GM19397 (cell line): ENCODE results near the gene OXNAD1.

Experiments used
- ATAC-seq: cut with Tn5 transposase; IDR thresholded peaks from one replicate; pipeline ENCODE4 v1.9.1; 2021; ENCODE audit warnings: mild to moderate bottlenecking, moderate library complexity; ENCODE audit not compliant: unreplicated experiment

Gene OXNAD1, protein sequence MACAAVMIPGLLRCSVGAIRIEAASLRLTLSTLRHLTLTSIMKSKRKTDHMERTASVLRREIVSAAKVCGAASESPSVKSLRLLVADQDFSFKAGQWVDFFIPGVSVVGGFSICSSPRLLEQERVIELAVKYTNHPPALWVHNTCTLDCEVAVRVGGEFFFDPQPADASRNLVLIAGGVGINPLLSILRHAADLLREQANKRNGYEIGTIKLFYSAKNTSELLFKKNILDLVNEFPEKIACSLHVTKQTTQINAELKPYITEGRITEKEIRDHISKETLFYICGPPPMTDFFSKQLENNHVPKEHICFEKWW

DNA sequence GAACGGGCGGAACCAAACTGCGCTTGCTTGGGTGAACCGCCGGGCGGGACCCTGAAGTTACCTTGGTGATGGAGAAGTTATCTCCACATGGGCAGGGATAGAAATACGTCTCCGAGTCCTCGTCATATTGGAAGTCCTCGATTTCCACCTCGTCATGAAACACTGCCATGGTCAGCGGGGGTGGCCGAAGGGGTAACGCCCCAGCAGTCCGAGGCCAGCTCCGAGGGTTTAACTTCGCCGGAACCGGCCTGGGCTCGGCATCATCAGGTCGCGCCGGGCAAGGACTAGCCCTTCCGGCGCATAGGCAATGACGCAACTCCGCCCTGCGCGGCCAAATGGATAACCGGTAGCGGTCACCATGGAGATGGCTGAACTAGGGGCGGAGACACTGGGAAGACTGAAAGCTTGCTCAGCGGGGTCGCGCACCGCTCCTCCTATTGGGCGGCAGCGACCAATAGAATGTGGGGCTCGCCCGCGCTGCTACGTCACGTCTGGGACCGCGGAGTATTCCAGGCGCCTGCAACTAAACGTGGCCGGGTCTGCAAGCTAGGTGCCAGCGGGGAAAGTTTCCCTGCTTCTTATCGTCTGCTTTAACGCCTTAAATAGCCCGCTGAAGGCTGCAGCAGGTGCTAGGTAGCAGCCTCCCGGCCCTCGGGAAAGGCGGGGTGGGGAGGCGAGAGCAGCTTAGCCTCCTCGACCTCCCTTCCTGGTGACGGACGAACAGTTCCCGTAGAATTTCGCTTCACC is at the start of gene OXNAD1, which contains the start of gene DPH3:
Gene OXNAD1 (plus strand): TSS at position 505 of the 747 bp plus-strand sequence. CDS start 5,741 bp downstream, outside the sequence.
Gene DPH3 (minus strand): TSS at position 236 of the 747 bp plus-strand sequence. CDS start 67 bp downstream, at position 169.
- ATAC-seq: peak; percentile 99

DNA sequence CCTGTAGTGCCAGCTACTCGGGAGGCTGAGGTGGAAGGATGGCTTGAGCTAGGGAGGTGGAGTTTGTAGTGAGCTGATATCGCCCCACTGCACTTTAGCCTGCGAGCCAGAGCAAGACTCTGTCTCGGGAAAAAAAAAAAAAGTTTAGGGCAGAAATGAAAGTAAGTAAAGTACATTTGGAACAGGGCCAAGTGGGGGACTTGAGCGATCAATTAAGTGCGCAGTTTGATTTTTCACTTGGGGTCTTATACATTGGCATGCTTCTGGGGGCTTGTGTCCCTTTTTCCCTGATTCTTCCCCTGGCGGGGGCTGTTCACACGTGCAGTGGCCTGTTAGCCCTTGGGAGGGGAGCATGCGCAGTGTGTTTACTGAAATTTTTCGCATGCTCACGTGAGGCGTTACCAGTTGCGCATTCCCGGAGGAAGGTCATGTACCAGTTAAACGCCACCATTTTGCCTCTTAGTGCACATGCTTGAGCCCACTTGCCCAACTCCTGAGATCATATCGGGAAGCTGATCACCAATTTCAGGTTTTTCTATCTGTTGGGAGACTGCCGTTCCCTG is 48.6 kb upstream of the OXNAD1 start:
- ATAC-seq: no peak

DNA sequence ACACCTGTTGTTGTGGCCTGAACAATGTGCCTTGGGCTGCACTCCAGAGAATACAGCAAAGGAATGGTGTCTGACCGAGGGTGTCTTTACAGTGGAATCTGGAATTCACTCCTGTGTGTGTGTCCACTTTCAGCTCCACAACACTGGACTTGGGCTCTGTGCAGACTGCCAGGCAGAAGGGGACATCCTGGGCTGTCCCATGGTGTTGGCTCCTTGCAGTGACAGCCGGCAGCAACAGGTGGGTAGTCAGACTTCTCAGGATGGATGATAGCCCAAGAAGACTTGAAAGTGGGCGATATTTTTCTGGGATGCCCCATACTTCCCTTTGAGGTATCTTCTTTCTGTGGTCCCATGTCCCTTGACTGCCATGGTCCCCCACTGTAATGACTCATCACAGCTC is 45.2 kb upstream of the OXNAD1 start:
- no peak for ATAC-seq

DNA sequence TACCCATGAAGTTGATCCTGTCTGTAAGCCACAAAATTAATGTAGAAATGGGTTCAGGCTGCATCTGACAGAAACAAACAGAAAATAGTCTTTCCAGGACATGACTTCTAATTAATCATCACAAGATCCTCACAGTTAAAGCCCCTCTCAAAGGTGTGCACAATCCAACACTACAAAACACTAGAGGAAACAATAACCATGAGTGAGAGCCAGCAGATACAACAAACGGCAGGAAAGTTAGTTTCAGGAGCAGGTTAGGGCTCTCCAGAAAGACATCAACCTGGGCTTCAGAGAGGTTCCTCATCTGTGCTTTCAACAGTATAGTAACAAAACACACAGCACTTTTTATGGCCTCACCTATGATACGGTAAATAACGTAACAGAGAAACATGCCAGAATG is 43.0 kb upstream of the OXNAD1 start:
- no peak for ATAC-seq

DNA sequence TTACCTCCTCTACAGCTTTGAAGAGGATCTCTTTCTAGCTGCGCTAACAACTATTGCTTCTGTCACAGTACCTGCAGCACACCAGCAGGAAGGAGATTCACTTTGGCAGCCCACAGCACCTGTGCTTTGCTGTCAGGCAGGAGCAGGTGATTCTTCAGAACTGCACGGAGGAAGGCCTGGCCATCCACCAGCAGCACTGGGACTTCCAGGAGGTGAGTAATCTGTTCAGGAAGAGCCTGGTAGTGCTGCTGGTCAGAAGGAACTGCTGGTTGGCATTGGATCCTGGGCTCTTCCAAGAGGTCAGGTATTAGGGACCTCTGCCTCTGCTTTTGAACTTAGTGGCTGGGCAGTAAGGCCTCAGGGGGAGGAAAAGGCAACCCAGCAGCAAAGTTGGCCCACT is 42.5 kb upstream of the OXNAD1 start:
- ATAC-seq: no peak

DNA sequence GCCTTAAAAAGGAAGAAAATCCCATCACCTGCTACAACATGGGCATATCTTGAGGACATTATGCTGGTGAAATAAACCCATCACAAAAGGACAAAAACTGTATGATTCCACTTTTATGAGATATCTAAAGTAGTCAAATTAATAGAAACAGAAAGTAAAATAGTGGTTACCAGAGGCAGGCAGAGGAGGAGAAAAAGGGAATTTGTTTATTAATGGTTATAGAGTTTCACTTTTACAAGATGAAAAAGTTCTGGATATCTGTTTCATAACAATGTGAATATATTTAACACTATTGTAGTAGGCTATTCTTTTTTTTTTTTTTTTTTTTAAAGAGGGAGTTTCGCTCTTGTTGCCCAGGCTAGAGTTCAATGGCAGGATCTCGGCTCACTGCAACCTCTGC is 40.7 kb upstream of the OXNAD1 start:
- ATAC-seq: no peak

DNA sequence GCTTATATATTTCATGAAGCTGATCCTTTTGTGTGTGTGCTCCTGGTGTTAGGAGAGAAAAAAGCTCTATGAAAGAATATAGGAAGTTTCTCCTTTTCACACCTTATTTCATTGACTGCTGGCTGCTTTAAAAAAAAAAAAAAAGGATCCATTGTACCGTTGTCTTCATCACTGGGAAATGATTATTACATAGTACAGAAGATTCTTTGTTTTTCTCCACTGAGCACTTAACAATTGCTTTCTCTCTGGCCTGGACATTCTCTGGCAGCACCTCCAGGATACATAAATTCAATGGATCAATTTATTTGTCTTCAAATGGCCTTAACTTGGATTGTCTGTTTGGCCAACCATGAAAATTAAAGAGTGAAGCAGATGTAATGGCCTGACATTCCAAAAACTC is 37.4 kb upstream of the OXNAD1 start:
- no peak for ATAC-seq

DNA sequence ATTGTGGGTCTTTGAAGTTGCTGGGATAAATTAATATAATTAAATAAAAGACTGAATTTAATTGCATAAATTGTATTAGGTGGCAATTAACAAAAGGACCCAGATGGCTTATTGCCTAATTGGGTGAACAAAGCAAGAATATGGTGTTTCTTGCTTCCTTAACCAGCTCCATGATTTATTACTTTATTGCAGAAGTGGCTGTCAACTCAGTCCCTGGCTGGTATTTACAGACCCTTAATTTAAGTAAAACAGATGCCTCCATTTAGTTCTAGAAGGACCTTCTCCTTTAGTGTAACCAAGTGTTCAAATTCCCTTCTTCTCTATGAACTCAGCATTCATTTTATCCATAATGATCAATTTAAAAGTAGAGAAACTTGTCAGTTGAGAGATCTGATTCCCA is 35.3 kb upstream of the OXNAD1 start:
- ATAC-seq: no peak

DNA sequence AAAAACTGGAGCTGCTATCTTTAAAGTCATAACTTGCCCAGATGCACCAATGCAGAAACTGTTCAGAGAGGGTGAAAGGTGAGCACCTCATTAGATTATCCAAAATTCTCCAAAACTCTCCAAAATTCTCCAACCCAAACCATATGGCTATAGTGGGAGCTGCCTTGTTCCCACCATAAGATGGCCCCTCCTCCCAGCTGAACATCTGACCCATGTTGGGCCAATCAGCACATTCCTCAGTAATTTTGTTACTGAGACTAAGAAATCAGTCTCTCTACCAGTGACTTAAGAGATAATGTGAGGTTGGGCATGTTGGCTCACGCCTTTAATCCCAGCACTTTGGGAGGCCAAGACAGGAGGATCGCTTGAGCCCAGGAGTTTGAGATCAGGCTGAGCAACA is 33.0 kb upstream of the OXNAD1 start:
- no peak for ATAC-seq

DNA sequence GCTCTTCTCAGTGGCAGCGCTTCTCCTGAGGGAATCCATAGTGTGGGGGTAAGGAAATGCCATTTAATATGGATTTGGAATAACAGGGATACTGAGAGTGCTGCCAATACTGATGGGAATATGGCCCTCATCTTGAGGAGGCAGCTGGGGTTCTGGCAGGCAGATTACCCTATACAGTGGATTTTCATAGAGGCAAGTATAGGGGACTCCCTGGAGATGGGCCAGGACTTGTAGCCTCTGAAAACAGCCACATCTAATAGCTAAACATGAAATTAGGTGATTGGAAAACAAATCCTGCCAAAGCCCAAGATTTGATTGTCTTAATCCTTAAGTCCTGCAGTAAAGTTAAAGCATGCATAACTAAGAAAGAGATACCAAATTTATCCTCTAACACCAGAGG is 31.2 kb upstream of the OXNAD1 start:
- no peak for ATAC-seq

DNA sequence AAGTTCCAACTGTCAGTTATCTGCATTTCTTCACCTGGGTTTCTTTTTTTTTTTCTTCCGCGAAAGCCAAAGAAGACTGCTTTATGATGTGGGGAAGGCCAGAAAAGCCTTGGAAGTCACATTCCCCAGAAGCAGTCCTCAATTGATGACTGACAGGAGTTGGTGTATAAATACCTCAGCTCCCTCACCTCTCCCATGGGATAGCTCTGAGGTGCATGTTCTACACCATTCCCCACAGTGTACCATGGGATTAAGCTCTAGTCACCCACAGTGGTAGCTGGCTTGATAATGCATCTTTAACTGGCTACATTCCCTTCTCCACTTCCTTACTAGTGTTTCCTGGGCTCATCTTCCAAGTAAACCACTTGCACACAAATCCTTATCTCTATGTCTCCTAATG is 30.7 kb upstream of the OXNAD1 start:
- no peak for ATAC-seq

DNA sequence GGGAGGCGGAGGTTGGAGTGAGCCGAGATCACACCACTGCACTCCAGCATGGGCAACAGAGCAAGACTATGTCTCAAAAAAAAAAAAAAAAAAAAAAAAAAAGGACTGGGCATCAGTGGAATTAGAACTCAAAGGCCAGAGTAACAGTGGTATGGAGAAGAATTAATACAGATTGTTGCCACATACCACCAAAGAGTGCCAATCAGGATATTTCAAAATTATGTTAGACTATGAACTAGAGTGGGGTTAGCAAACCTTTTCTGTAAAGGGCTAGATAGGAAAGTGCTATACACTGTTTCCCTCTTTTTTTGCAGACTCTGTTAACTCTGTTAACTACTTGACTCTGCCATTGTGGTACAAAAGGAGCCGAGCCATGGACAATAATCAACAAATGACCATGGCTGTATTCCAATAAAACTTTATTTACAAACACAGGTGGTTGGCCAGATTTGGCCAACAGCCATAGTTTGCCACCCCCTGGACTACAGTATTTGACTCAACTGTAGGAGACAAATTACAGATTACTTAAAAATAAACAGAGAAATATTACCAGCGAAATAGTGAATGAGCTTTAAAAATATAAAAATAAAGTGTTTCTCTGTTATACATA is 28.9 kb upstream of the OXNAD1 start:
- ATAC-seq: no peak

DNA sequence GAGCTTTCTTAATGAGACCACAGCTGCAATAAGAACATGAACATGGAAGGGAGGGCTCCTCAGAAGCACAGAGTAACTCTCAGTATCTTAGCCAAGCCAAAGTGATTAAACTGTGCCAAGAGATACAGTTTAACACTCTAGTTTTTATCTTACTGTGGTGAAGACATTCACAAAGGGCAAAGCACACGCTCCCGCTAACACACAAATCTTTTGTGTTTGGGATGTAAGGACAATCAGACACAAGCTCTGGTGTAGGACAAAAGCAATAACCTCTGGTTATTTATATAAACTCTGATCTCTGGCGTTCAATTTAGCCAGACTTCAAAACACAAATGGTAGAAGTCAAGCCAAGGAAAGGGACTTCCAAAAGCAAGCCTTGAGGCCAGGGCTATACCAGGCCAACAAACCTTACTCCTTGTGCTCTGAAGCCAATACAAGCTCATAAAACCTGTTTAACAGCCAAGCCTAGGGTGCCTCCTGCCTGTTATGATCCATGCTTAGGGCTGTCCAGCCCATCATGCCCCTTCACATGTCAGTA is 28.1 kb upstream of the OXNAD1 start:
- ATAC-seq: no peak

DNA sequence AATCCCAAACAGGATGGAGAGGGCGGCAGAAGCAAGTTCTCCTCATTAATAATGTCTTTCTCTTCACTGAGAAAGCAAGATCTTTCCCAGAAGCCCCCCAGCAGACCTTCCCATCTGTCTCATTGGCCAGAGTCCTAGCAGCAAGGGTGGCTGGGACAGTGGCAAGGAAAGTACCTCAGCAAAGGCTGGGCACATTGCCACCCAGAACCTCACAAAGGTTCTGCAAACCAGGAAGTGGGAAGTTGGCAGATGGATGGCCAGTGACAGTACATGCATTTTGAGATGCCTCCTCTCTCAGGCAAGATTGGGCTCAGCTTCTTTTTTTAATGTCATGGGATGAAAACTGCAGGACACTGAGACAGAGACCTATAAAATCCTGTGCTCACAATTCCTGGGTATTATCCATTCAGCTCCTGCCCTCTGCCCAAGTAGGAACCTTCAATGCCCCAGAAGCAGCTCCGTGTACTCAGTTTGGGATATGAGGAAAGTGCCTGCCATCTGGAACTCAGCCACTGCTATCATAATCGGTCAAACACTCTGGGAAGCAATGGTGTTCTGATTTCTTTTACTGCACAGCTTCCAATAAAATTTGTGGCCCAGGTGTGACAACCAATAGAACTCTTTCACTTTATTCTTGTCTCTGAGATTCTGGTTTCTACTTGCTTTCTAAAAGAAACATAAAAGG is 25.8 kb upstream of the OXNAD1 start:
- ATAC-seq: no peak

DNA sequence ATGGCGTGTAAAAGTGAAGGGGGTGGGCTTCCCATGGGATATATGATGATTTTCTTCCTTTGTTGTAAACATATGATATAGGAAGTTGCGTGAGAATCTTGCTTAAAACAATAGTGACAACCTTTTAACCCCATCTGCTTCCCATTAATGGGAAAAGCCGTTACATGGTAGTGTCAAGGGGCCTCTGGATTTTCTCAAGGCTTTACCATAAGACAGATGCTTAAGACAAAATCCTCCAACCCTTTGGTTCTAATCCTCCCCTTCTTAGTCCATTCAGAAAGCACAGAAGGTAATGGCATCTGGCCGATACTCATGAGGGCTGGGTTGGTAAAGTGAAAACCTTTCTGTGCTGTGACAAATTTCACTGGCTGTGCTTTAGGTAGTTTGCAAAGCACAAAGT is 25.2 kb upstream of the OXNAD1 start:
- ATAC-seq: no peak

DNA sequence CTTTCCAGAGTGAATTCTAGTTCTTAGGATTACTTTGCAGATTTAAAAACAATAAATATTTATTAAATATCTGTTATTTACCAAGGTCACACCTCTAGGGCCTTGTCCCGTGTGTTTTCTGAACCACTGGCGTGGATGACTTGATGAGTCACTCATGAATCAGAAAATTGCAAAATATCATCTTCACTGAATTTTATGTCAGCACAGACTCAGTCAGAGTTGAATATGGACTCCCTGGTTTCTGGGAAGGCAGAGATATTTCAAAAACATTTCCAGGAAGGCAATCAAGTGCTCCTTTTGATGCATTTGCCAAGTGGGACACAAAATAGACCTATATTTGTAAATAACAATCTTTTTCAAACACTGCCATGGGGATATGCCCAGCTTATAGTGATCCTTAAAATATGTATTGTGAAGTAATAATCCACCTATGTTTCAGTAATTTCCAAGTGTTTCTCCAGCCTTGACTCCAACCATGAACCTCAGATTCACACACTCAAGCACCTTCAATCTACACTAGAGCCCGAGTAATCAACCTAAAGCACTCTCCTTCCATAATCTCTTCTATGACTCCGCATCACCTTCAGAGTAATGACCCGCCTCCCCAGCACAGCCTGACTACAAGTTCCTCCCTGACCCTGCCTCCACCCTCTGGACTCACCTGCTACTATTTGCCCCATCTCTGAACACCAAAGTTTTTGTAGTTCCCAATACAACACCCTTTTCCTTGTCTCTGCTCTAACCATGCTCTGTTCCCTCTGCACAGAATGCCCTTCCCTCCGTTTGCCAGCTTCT is 24.6 kb upstream of the OXNAD1 start:
- ATAC-seq: no peak

DNA sequence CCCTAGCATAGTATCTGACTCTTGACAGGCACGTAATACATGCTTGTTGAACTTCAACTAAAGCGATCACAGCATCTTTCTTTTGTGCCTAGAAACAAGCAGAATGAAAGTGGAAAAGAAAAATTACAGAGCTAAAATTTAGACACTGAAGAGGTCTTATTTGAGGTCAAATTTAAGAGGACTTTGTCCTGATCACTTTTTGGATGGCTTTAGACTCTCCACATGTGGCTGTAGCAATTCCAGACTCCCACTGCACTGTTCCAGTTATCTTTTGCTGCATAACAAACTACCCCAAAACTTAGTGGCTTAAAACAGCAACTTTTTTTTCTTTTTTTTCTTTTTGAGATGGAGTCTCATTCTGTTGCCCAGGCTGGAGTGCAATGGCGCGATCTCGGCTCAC is 23.8 kb upstream of the OXNAD1 start:
- no peak for ATAC-seq

DNA sequence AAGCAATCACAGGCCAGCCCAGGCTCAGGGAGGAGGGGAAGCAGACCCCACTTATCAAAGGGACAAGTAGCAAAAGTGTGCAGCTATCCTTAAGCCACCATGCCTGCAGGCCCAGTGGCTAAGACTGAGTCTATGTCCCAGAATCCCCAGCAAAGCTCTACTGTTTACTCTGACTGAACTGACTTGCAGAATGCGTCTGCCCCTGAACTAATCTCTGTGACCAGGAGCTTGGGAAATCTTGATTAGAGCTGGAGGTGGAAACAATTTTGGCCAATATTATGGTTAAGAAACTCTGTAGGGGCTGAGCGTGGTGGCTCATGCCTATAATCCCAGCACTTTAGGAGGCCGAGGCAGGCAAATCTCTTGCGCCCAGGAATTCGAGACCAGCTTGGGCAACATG is 22.8 kb upstream of the OXNAD1 start:
- ATAC-seq: no peak

DNA sequence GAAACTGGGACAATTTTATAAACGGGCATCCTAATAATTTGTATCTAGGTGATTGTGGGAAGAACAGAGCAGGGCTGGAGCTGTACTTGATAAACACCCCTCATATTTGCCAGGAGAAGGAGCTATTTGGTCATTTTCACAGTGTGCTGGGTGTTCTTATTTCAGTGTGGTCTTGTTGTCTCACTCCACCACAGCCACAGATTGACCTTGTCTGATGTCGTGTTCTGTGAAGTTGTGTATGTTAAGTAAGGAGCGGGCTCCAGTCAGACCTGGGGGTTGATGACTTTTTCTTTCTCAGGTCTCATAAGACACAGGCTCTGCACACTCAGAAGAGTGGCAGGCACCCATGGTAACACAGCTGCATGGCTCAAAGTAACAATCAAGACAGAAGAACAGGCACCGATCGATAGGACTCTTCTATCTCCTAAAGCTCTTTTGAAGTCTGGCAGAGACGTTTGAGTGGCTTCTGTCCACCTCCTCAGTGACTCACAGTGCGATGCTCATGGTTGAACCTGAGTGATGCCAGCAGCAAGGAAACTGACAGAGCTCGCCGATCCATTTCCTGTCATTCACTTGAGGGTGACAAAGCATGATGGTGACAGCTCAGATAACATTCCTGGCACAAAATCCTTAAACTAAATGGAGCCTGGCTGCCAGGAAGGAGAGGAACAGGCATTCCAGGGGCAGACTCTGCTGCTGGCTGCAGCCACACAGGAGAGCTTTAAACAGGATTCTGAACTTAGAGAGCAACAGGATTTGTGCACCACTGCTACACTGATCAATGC is 21.1 kb upstream of the OXNAD1 start:
- no peak for ATAC-seq
